A549 (cell line): ENCODE data around the gene PDZD4. TPM values are rescaled to one million over a fixed set of nuclear protein-coding genes. Genes with fewer than 3 reads are reported as not detected.

Experiments
- ATAC-seq, 2 experiments: fragments of 200-7000 bp in 1 of 2; fragments of >200 bp in 1 of 2; cut with Nextera tagmentation in 1 of 2; cut with Tn5 transposase in 1 of 2; 3 replicates each; pipeline versions ENCODE4 v1.8.0 to v1.9.1; 2018 to 2020; ENCODE audit warnings: mild to moderate bottlenecking in 1 of 2, moderate library complexity in 1 of 2
- CTCF ChIA-PET: fragments of 300-600 bp; sonication (Branson Sonifier 250); formaldehyde crosslinking; extraction: SDS; loops from one replicate; lab custom pipeline; 2021; ENCODE audit warnings: antibody characterized with exemption, inconsistent platforms; lab: Yijun Ruan, JAX
- POLR2A ChIA-PET: fragments of 350-600 bp; formaldehyde crosslinking; extraction: SDS; loops from one replicate; lab custom pipeline; 2021; ENCODE audit warnings: antibody characterized with exemption, inconsistent platforms; lab: Yijun Ruan, JAX
- DNase-seq, 2 experiments: peaks; one replicate each; pipeline versions ENCODE4 v3.0.0 to v3.0.0-alpha.2; 2011 to 2016; ENCODE audit warnings: low read depth in 1 of 2, low spot score in 1 of 2
- FAIRE-seq: peaks from 2 replicates; lab custom pipeline; 2011; peaks lifted over from hg19 to GRCh38; lab: Jason Lieb, UNC
- H3K27ac ChIP-seq, 2 experiments: fragments of >200 bp; sonication (Bioruptor Twin); formaldehyde crosslinking; 3 replicates each; pipeline ENCODE4 v1.5.1; 2016 to 2017
- H3K4me1 ChIP-seq: fragments of >200 bp; sonication (Bioruptor Twin); formaldehyde crosslinking; 3 replicates; pipeline ENCODE4 v1.6.1; 2016
- H3K4me2 ChIP-seq: fragments of >200 bp; sonication (Bioruptor Twin); formaldehyde crosslinking; 3 replicates; pipeline ENCODE4 v1.6.1; 2016
- H3K4me3 ChIP-seq: fragments of >200 bp; sonication (Bioruptor Twin); formaldehyde crosslinking; 3 replicates; pipeline ENCODE4 v1.5.1; 2016
- H3K9me3 ChIP-seq: fragments of >200 bp; sonication (Bioruptor Twin); formaldehyde crosslinking; 3 replicates; pipeline ENCODE4 v1.6.1; 2016
- CBX8 ChIP-seq: fragments of 200-600 bp; sonication (generic); IDR thresholded peaks from 2 replicates; pipeline ENCODE4 v1.6.1; 2016
- EHMT2 ChIP-seq: fragments of 200-600 bp; sonication (generic); IDR thresholded peaks from 2 replicates; pipeline ENCODE4 v1.6.1; 2016; ENCODE audit warnings: antibody characterized with exemption, low read depth, mild to moderate bottlenecking, moderate library complexity
- FOSB ChIP-seq: fragments of 250-450 bp; sonication (Bioruptor Pico); IDR thresholded peaks from 2 replicates; pipeline ENCODE4 v1.5.0; 2020; ENCODE audit warnings: mild to moderate bottlenecking, moderate library complexity
- GATA3 ChIP-seq: IDR thresholded peaks from 2 replicates; pipeline ENCODE4 v1.6.1; 2012; ENCODE audit warnings: borderline replicate concordance
- HES2 ChIP-seq: fragments of >200 bp; sonication (Bioruptor Twin); formaldehyde crosslinking; IDR thresholded peaks from 2 replicates; pipeline ENCODE4 v1.6.1; 2016
- HOXB5 ChIP-seq: fragments of 250-450 bp; sonication (Bioruptor Pico); IDR thresholded peaks from 2 replicates; pipeline ENCODE4 v1.5.0; 2020; ENCODE audit warnings: mild to moderate bottlenecking, moderate library complexity
- JUN ChIP-seq, 2 experiments: fragments of >200 bp; sonication (Bioruptor Twin); formaldehyde crosslinking; IDR thresholded peaks; 2 replicates in 1 of 2; 3 replicates in 1 of 2; pipeline ENCODE4 v1.6.1; 2016 to 2017
- KDM1A ChIP-seq: fragments of 200-600 bp; sonication (generic); IDR thresholded peaks from 2 replicates; pipeline ENCODE4 v1.6.1; 2016; ENCODE audit warnings: low read depth, mild to moderate bottlenecking
- MAFK ChIP-seq: fragments of 450-650 bp; IDR thresholded peaks from 2 replicates; pipeline ENCODE4 v1.6.1; 2014; ENCODE audit not compliant: partially characterized antibody
- MAX ChIP-seq: IDR thresholded peaks from 2 replicates; pipeline ENCODE4 v1.6.1; 2012
- MAZ ChIP-seq: fragments of 150-350 bp; IDR thresholded peaks from 2 replicates; pipeline ENCODE4 v1.6.1; 2014; ENCODE audit warnings: antibody characterized with exemption, low read depth, low read length, borderline replicate concordance
- NFE2L2 ChIP-seq: fragments of 150-350 bp; conservative IDR thresholded peaks from 2 replicates; pipeline ENCODE4 v1.6.1; 2014; ENCODE audit warnings: low read length
- NR3C1 ChIP-seq: fragments of >200 bp; sonication (Bioruptor Twin); formaldehyde crosslinking; IDR thresholded peaks from 3 replicates; pipeline ENCODE4 v1.6.1; 2017
- PHF8 ChIP-seq: fragments of 200-600 bp; sonication (generic); IDR thresholded peaks from 2 replicates; pipeline ENCODE4 v1.6.1; 2016; ENCODE audit warnings: low read depth, mild to moderate bottlenecking, antibody characterized with exemption, moderate library complexity, borderline replicate concordance
- POLR2A ChIP-seq: IDR thresholded peaks from 2 replicates; pipeline ENCODE4 v1.6.1; 2012; ENCODE audit warnings: mild to moderate bottlenecking, low read length
- RARB ChIP-seq: fragments of 250-450 bp; sonication (Bioruptor Pico); IDR thresholded peaks from 2 replicates; pipeline ENCODE4 v1.8.0; 2021; ENCODE audit warnings: mild to moderate bottlenecking, moderate library complexity
- REST ChIP-seq: fragments of 200-600 bp; sonication (generic); IDR thresholded peaks from 2 replicates; pipeline ENCODE4 v1.6.1; 2016; ENCODE audit warnings: antibody characterized with exemption, mild to moderate bottlenecking, moderate library complexity
- RNF2 ChIP-seq: fragments of 200-600 bp; sonication (generic); IDR thresholded peaks from 2 replicates; pipeline ENCODE4 v1.6.1; 2016; ENCODE audit warnings: low read depth, mild to moderate bottlenecking, antibody characterized with exemption, moderate library complexity, borderline replicate concordance
- SMC3 ChIP-seq: fragments of >200 bp; sonication (Bioruptor Twin); formaldehyde crosslinking; IDR thresholded peaks from 3 replicates; pipeline ENCODE4 v1.6.1; 2018; ENCODE audit warnings: inconsistent platforms
- SREBF2 ChIP-seq: fragments of 450-650 bp; IDR thresholded peaks from 2 replicates; pipeline ENCODE4 v1.6.1; 2014; ENCODE audit warnings: mild to moderate bottlenecking, moderate library complexity
- TFCP2L1 ChIP-seq: fragments of 250-450 bp; sonication (Bioruptor Pico); IDR thresholded peaks from 2 replicates; pipeline ENCODE4 v1.5.0; 2021; ENCODE audit warnings: mild to moderate bottlenecking
- TP53 ChIP-seq: fragments of 250-450 bp; sonication (Bioruptor Pico); IDR thresholded peaks from 2 replicates; pipeline ENCODE4 v1.5.0; 2021; ENCODE audit warnings: mild to moderate bottlenecking, moderate library complexity
- USF2 ChIP-seq: fragments of 450-650 bp; IDR thresholded peaks from 2 replicates; pipeline ENCODE4 v1.6.1; 2014; ENCODE audit warnings: antibody characterized with exemption
- ZC3H11A ChIP-seq: fragments of 450-650 bp; IDR thresholded peaks from 2 replicates; pipeline ENCODE4 v1.6.1; 2014; ENCODE audit warnings: antibody characterized with exemption, mild to moderate bottlenecking
- ZFP36 ChIP-seq: fragments of 450-650 bp; IDR thresholded peaks from 2 replicates; pipeline ENCODE4 v1.6.1; 2014; ENCODE audit warnings: borderline replicate concordance; ENCODE audit not compliant: partially characterized antibody
- WGBS: methylation state at CpG from one replicate; pipeline ENCODE4 v1.1.6; 2017; ENCODE audit errors: missing lambda C conversion rate; 5-methylcytosine and 5-hydroxymethylcytosine counted together
- polyA plus RNA-seq, 4 experiments: library from polyadenylated mRNA; depleted of rRNA in 3 of 4; stranded (reverse); fragments of >200 nt; fragmentation: RNase III in 1 of 4; extraction: RNeasy Plus Mini Kit Qiagen cat#74134 plus additional on column Dnase treatment in 1 of 4; gene quantifications; 2 replicates in 3 of 4; 3 replicates in 1 of 4; pipeline ENCODE4 v1.2.3, GENCODE V29; 2011 to 2017

The PDZD4 gene
- polyA plus RNA-seq, 2 of the 4 experiments (the other 2 are of a cell fraction) = 1.2 to 3.0 TPM

GRCh38 chrX:153813161-153813560 is 17.2 kb downstream of the PDZD4 start:
- no peaks in the 10 kb centered on the region for H3K9me3 ChIP-seq
- POLR2A ChIA-PET = no interaction called here
- TF ChIP-seq SMC3 = no peak
- no peak for TF ChIP-seq SREBF2
- TF ChIP-seq CBX8 = no peak
- TF ChIP-seq JUN (IDR thresholded peaks at IDR 0.05) = no peak
- no peak for TF ChIP-seq HOXB5
- TF ChIP-seq KDM1A = no peak
- TF ChIP-seq ZFP36 = no peak
- no peak for TF ChIP-seq RNF2
- TF ChIP-seq USF2 = no peak
- TF ChIP-seq REST = no peak
- TF ChIP-seq ZC3H11A = no peak
- TF ChIP-seq NFE2L2 = no peak
- no peak for TF ChIP-seq MAZ
- TF ChIP-seq TP53 (CRISPR knock-in tag) = no peak
- no peak for TF ChIP-seq TFCP2L1
- TF ChIP-seq GATA3 = no peak
- no peak for TF ChIP-seq MAX
- no peak overlapping the region for H3K27ac ChIP-seq
- FAIRE-seq = no peak
- H3K4me2 ChIP-seq = no peak overlapping the region
- CTCF ChIA-PET = no interaction called here
- DNase-seq = no peak
- H3K4me1 ChIP-seq = no peaks in the 10 kb centered on the region
- 78% methylated on average over 5 of the region's 5 CpGs for WGBS
- ATAC-seq = no peak
- no peak overlapping the region for H3K4me3 ChIP-seq

GRCh38 chrX:153812220-153812619 is 18.1 kb downstream of the PDZD4 start:
- no peak for DNase-seq
- H3K9me3 ChIP-seq = no peaks in the 10 kb centered on the region
- TF ChIP-seq HES2 = no peak
- no peak for TF ChIP-seq PHF8
- no peak for TF ChIP-seq FOSB (CRISPR knock-in tag)
- no peak for TF ChIP-seq RARB (CRISPR knock-in tag)
- no peak for TF ChIP-seq EHMT2
- no peak for TF ChIP-seq ZC3H11A
- TF ChIP-seq KDM1A = no peak
- TF ChIP-seq MAFK = no peak
- TF ChIP-seq POLR2A = no peak
- TF ChIP-seq TP53 (CRISPR knock-in tag) = no peak
- no peak for TF ChIP-seq NR3C1
- H3K4me1 ChIP-seq = no peaks in the 10 kb centered on the region
- 40% methylated on average over 3 of the region's 14 CpGs for WGBS
- no peak for FAIRE-seq
- no peak overlapping the region for H3K4me3 ChIP-seq
- H3K4me2 ChIP-seq = no peak overlapping the region
- no peak overlapping the region for H3K27ac ChIP-seq
- ChIA-PET POLR2A (no interaction called here), CTCF (interaction anchor here (1.8 kb wide), 1 partner anchor 12 kb away, joined by 4 read pairs; no protein-coding TSS in a partner anchor)
- ATAC-seq = no peak
